Nephron (organoid): ENCODE measurements around the gene FKBP9.
A peak's percentile ranks its signal among the peaks of the same experiment; 100 is the strongest.

Experiments used
- H3K27ac Mint-ChIP-seq, 3 experiments: 2 replicates each; pipeline ENCODE4 v1.8.0; 2020; ENCODE audit warnings: mixed read lengths in 3 of 3, mild to moderate bottlenecking in 2 of 3, moderate library complexity in 1 of 3
- H3K27me3 Mint-ChIP-seq: 2 replicates; pipeline ENCODE4 v1.8.0; 2021; ENCODE audit warnings: low read depth, mild to moderate bottlenecking, moderate library complexity, mixed read lengths
- H3K36me3 Mint-ChIP-seq: 2 replicates; pipeline ENCODE4 v1.8.0; 2020; ENCODE audit warnings: low read depth, mixed read lengths
- H3K4me1 Mint-ChIP-seq: 2 replicates; pipeline ENCODE4 v1.8.0; 2020; ENCODE audit warnings: mixed read lengths
- H3K4me3 Mint-ChIP-seq, 3 experiments: 2 replicates each; pipeline ENCODE4 v1.8.0; 2020; ENCODE audit warnings: mild to moderate bottlenecking in 3 of 3, mixed read lengths in 3 of 3, moderate library complexity in 2 of 3
- H3K9me3 Mint-ChIP-seq: 2 replicates; pipeline ENCODE4 v1.8.0; 2020; ENCODE audit warnings: mixed read lengths
- TF ChIP-seq, protein P1 (sequence below), 3 experiments: fragments of 200-600 bp; sonication (generic); IDR thresholded peaks; one replicate each; pipeline ENCODE4 v1.5.0; 2021; ENCODE audit warnings: antibody characterized with exemption in 3 of 3; ENCODE audit not compliant: unreplicated experiment in 3 of 3

FKBP9 gene

DNA sequence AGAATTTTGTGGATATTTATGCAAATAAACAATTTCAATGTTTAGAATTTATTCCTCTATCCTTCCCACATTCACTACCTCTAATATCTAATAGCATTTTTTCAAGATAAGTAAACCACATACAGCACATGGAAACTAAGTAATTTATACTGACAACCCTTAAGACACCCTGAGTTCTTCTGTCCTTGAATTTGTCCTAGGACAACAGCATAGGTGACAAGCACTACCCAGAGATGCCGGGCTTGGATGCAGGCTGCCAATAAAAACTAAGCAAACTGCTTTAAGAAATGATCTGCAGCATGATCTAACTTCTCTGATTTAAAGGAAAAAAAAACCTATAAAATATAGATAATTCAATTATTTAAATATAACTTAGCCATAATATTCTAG, 82.7 kb downstream of the FKBP9 start:
- Mint-ChIP-seq H3K27me3 (no peaks in the 10 kb centered on the region), H3K9me3 (no peaks in the 10 kb centered on the region), H3K36me3 (peaks cover 3% of the 10 kb centered on the region), H3K27ac (peak overlapping the region; percentile 37 to 87 (median 68)), H3K4me1 (peaks cover 40% of the 10 kb centered on the region), H3K4me3 (peak overlapping the region in 2 of 3 experiments; percentile 75 to 80)
- TF ChIP-seq, protein P1, sequence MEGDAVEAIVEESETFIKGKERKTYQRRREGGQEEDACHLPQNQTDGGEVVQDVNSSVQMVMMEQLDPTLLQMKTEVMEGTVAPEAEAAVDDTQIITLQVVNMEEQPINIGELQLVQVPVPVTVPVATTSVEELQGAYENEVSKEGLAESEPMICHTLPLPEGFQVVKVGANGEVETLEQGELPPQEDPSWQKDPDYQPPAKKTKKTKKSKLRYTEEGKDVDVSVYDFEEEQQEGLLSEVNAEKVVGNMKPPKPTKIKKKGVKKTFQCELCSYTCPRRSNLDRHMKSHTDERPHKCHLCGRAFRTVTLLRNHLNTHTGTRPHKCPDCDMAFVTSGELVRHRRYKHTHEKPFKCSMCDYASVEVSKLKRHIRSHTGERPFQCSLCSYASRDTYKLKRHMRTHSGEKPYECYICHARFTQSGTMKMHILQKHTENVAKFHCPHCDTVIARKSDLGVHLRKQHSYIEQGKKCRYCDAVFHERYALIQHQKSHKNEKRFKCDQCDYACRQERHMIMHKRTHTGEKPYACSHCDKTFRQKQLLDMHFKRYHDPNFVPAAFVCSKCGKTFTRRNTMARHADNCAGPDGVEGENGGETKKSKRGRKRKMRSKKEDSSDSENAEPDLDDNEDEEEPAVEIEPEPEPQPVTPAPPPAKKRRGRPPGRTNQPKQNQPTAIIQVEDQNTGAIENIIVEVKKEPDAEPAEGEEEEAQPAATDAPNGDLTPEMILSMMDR (IDR thresholded peaks at IDR 0.05; ENCODE audit: unreplicated experiment in 3 of 3), result no peak

DNA sequence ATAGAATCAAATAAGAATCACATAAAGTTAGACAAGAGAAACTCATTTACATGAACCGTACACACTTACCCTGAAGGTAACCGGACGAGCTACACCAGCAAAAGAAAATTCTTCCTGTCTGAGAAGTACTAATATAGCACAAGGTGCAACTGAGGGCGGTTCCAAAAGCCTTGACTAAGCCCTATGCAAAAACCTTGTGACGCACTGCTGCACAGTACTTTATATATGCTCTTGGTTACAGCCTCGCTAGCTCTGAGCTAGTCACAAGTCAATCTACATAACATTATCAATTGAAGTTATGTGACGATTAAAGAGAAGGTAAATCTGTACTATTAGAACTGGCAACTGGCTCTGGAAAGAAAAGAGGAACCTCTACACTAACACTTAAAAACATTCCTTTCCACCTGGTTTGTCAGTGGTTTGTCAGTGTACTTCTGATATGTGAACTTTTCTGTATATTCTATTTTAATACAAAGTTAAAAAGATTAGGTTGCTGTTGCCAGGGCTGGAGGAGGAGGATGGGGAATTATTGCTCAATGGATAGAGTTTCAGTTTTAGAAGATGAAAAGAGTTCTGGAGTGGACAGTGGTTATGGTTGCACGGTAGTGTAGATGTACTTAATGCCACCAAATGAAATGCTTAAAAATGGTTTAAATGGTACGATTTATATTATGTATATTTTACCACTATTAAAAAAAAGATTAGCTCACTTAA, 83.7 kb downstream of the FKBP9 start:
- H3K9me3 Mint-ChIP-seq, result no peaks in the 10 kb centered on the region
- no peaks in the 10 kb centered on the region for H3K27me3 Mint-ChIP-seq
- TF ChIP-seq, protein P1 (IDR thresholded peaks at IDR 0.05; ENCODE audit: unreplicated experiment in 3 of 3), result no peak
- H3K4me3 Mint-ChIP-seq, result no peak overlapping the region
- peak overlapping the region; percentile 31 to 62 (median 49) for H3K27ac Mint-ChIP-seq
- H3K4me1 Mint-ChIP-seq, result peaks cover 45% of the 10 kb centered on the region
- H3K36me3 Mint-ChIP-seq, result no peaks in the 10 kb centered on the region

DNA sequence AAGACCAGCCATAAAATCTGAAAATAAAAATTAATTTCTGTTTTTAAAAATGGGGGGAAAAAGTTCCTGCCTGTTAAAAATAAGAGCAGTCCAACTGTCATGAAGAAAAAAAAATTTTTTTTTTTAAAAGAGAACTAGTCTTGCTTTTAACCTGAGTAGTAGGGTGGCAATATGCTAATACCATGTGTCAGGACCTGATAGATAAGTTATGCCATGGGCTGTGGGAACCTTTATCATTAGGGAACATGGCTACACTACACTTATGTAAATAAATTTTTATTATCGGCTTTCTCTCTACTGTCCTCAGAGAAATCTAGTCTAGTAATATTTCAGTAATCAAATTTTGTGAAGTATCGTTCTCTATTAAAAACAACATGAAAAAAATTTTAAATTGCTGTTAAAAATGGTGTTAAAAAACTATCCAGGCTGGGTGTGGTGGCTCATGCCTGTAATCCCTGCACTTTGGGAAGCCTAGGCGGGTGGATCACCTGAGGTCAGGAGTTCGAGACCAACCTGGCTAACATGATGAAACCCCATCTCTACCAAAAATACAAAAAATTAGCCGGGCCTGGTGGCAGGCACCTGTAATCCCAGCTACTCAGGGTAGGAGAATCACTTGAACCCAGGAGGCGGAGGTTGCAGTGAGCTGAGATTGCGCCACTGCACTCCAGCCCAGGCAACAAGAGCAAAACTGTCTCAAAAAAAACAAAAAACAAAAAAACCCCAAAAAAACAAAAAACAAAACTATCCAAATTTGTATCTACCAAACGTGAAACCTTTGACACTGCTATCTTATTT, 84.6 kb downstream of the FKBP9 start:
- no peaks in the 10 kb centered on the region for H3K9me3 Mint-ChIP-seq
- TF ChIP-seq, protein P1 (IDR thresholded peaks at IDR 0.05; ENCODE audit: unreplicated experiment in 3 of 3), result no peak
- peak overlapping the region in 1 of 3 experiments; percentile 62 for H3K27ac Mint-ChIP-seq

DNA sequence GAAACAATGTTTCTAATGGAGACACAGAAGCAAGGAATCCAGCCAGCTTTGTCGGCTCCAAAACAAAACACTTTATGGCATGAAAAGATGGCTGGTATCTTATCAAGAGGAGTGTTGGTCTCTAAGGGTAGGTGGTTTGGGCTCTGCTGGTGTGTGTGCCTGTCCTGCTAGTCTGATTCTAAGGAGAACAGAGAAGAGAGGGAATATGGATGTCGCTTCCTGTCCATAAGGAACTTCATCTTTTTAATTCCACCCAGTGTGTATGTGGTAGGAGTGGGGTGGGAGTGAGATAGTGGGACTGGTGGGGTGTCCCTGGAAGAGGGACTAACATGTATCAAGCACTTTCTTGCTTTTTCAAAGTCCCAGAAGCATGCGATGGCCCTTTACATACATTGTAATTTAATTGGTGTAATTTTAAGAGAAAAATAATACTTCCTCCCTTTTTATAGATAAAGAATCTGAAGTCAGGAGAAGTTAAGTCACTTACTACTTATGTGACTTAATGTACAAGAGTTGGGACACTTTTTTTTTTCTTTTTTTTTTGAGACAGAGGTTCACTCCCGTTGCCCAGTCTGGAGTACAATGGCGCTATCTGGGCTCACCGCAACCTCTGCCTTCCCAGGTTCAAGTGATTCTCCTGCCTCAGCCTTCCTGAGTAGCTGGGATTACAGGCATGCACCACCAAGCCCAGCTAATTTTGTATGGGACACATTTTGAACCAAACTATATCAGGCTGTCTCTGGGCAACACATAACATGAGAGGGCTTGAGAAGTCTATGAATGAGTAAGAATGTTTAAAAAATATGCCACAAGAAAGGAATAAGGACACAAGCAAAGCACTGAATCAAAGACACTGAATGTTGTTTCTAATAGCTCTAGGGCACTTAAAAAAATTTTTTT, 86.5 kb downstream of the FKBP9 start:
- H3K4me1 Mint-ChIP-seq, result peaks cover 42% of the 10 kb centered on the region
- H3K36me3 Mint-ChIP-seq, result no peaks in the 10 kb centered on the region
- no peaks in the 10 kb centered on the region for H3K27me3 Mint-ChIP-seq
- TF ChIP-seq, protein P1 (IDR thresholded peaks at IDR 0.05; ENCODE audit: unreplicated experiment in 3 of 3), result no peak
- H3K4me3 Mint-ChIP-seq, result no peak overlapping the region
- H3K9me3 Mint-ChIP-seq, result no peaks in the 10 kb centered on the region
- peak overlapping the region; percentile 72 to 92 (median 89) for H3K27ac Mint-ChIP-seq

More for the DNA sequence above, 84.6 kb downstream of the FKBP9 start:
- no peak overlapping the region for H3K4me3 Mint-ChIP-seq
- H3K4me1 Mint-ChIP-seq, result peaks cover 45% of the 10 kb centered on the region
- H3K36me3 Mint-ChIP-seq, result no peaks in the 10 kb centered on the region
- H3K27me3 Mint-ChIP-seq, result no peaks in the 10 kb centered on the region

DNA sequence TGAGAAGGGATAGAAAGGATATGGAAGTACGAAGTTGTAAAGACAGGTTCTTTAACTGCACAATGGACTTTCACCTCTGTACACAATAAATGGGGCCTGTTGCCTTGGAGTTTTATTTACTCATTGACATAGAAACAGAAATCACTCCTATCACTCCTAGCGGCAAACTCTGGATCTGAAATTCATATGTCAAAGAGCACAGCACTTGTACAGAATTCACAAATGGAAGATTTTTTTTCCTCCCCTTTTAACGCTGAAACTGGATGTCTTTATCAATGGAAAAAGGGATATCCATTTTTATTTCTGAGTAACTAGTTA, 87.1 kb downstream of the FKBP9 start:
- H3K4me1 Mint-ChIP-seq, result peaks cover 38% of the 10 kb centered on the region
- no peaks in the 10 kb centered on the region for H3K9me3 Mint-ChIP-seq
- H3K27ac Mint-ChIP-seq, result peak overlapping the region; percentile 72 to 92 (median 89)
- no peaks in the 10 kb centered on the region for H3K36me3 Mint-ChIP-seq
- no peaks in the 10 kb centered on the region for H3K27me3 Mint-ChIP-seq
- TF ChIP-seq, protein P1 (IDR thresholded peaks at IDR 0.05; ENCODE audit: unreplicated experiment in 3 of 3), result no peak
- no peak overlapping the region for H3K4me3 Mint-ChIP-seq
